ENCODE measurements around the gene PYGO2. TPM values are rescaled to one million over a fixed set of nuclear protein-coding genes. Genes with fewer than 3 reads are reported as not detected.
"Not testable (repeated sequence)": the region's sequence is repeated elsewhere in the genome, so short reads cannot be mapped to it uniquely, and the experiment has no call there.

The PYGO2 gene
- total RNA-seq, 1 donor from 2014 or later, result 30.6 TPM

DNA sequence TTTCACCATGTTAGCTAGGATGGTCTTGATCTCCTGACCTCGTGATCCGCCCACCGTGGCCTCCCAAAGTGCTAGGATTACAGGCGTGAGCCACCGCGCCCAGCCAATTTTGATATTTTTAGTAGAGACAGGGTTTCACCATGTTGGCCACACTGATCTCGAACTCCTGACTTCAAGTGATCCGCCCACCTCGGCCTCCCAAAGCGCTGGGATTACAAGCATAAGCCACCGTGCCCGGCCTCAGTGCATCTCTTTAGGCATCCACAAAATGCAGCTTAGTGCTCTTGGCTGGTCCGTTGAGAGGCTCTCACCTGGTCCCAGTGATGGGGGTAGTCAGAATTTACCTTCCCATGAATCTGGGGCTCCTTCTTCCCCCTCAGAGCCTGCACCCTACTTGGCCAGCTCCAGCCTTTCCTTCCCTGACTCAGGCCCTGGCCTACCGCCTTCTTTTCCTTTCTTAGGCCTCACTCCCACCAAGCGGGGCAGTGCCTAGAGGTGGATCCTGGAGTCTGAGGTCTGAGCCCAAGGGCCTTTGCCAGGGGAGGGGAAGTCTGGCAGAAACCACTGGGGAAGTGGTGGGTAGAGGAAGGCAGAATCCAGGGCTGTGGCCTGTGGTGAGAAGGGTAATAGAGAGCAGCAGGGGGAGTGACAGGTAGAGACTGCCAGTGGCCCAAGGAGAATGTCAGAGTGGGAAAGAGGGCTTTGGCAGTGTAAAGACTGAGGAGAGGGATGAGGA, 35.6 kb upstream of the PYGO2 start:
- H3K9me3 Mint-ChIP-seq, result no peaks in the 10 kb centered on the region
- no peaks in the 10 kb centered on the region for H3K27me3 Mint-ChIP-seq (ENCODE audit: low read depth)
- H3K36me3 Mint-ChIP-seq (ENCODE audit: low read depth), result no peaks in the 10 kb centered on the region
- peaks cover 30% of the 10 kb centered on the region for H3K4me1 Mint-ChIP-seq (ENCODE audit: low read depth)
- H3K27ac Mint-ChIP-seq, result peak overlapping the region; percentile 32
- H3K4me3 Mint-ChIP-seq (ENCODE audit: low read depth), result no peak overlapping the region
- intact Hi-C loops (cut with micrococcal nuclease), result no loop called here
- no peak for DNase-seq (ENCODE audit: low spot score)

DNA sequence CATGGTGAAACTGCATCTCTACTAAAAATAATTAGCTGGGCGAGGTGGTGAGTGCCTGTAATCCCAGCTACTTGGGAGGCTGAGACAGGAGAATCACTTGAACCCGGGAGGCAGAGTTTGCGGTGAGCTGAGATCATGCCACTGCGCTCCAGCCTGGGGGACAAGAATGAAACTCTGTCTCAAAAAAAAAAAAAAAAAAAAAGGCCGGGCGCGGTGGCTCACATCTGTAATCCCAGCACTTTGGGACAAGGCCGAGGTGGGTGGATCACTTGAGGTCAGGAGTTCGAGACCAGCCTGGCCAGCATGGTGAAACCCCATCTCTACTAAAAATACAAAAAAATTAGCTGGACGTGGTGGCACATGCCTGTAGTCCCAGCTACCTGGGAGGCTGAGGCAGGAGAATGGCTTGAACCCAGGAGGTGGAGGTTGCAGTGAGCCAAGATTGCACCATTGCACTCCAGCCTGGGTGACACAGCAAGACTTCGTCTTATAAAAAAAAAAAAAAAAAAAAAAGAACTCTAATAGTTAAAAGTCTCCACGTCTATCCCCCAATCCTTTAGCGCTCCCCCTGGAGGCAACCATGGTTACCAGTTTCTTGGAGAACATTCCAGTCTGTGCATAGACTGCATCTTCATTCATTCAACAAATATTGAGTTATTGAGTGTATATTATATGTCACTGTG, 33.9 kb upstream of the PYGO2 start:
- H3K9me3 Mint-ChIP-seq; intact Hi-C loops (cut with micrococcal nuclease); H3K27ac Mint-ChIP-seq; H3K27me3 Mint-ChIP-seq (ENCODE audit: low read depth); H3K36me3 Mint-ChIP-seq (ENCODE audit: low read depth); DNase-seq (ENCODE audit: low spot score); H3K4me3 Mint-ChIP-seq (ENCODE audit: low read depth): not testable (repeated sequence)
- H3K4me1 Mint-ChIP-seq (ENCODE audit: low read depth), result peaks cover 30% of the 10 kb centered on the region

DNA sequence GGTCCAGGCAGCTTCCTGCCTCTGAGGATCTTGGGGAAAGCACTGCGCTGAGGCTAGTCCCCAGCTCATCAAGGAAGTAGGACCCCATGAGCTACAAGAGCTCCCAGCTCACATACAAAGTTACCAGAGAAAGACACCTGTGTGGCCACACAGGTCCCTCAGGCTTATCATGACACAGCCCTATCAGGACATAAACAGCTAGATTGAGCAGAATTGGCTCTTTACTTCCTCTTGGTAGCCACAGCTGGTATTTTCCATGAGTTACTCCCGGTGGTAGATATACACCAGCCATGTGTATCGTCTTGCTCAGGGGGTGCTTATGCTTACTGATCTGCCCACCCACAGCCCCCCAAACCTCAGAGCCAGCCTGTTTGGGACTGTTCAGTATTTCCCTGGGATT, 33.0 kb upstream of the PYGO2 start:
- Mint-ChIP-seq H3K36me3 (ENCODE audit: low read depth) (peaks cover 7% of the 10 kb centered on the region), H3K27me3 (ENCODE audit: low read depth) (no peaks in the 10 kb centered on the region), H3K4me1 (ENCODE audit: low read depth) (peaks cover 25% of the 10 kb centered on the region), H3K4me3 (ENCODE audit: low read depth) (no peak overlapping the region), H3K9me3 (no peaks in the 10 kb centered on the region), H3K27ac (no peak overlapping the region)
- intact Hi-C loops (cut with micrococcal nuclease), result no loop called here
- no peak for DNase-seq (ENCODE audit: low spot score)

DNA sequence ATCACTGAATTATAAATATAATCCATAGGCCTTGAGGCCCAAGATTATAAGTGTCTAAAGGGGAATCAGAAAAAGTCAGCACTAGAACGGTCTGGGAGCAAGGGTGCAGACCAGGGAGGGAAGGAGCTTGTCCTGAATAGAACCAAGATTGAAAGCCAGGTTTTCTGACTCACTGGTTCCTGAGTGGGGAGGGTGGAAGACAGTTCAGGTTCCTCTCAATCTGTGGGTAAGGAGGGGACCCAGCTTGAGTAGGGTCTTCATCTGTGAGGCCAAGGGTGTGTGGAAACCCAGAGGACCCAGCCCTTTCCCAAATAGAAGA, 32.6 kb upstream of the PYGO2 start:
- no peak overlapping the region for H3K4me3 Mint-ChIP-seq (ENCODE audit: low read depth)
- H3K36me3 Mint-ChIP-seq (ENCODE audit: low read depth), result peaks cover 9% of the 10 kb centered on the region
- peaks cover 25% of the 10 kb centered on the region for H3K4me1 Mint-ChIP-seq (ENCODE audit: low read depth)
- DNase-seq (ENCODE audit: low spot score), result no peak
- no peaks in the 10 kb centered on the region for H3K9me3 Mint-ChIP-seq
- no peak overlapping the region for H3K27ac Mint-ChIP-seq
- H3K27me3 Mint-ChIP-seq (ENCODE audit: low read depth), result no peaks in the 10 kb centered on the region
- intact Hi-C loops (cut with micrococcal nuclease), result no loop called here

DNA sequence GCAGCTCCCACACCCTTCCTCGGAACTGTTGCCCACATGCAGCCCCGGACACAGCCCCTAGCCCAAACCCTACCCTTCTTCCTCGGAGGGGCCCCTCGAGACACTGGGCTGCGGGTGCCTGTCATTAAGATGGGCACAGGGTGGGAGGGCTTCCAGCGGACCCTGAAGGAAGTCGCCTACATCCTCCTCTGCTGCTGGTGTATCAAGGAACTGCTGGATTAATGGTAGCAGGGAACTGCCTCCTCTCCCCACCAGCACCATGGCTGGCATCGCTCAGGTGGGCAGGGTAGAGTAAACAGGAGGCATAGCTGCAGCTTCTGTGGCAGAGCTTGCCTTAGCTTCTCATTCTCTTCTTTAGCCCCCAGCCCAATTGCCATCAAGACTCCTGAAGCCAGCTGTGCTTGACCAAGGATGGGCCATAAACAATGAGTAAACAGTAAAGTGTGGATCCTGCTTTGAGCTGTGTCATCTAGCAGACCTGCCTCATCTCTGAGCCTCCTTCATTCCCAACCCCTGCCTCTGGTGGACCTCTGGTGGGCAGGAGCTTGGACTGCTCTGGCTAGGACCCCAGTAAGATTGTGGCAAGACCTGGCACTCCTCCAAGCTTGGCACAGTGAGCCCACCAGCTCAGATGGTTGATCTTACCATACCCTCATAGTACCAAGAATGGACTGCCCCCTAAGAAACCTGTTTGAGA, 32.1 kb upstream of the PYGO2 start, which contains the start of gene LENEP:
TSS of gene LENEP (plus strand) at position 15 of the 697 bp plus-strand sequence. CDS start at position 37, 22 bp downstream.
- Mint-ChIP-seq H3K27ac (peak within 1 kb of the TSS; percentile 31), H3K27me3 (ENCODE audit: low read depth) (no peaks in the 10 kb centered on the region), H3K36me3 (ENCODE audit: low read depth) (peaks cover 14% of the 10 kb centered on the region), H3K4me3 (ENCODE audit: low read depth) (no peak within 1 kb of the TSS), H3K4me1 (ENCODE audit: low read depth) (peaks cover 26% of the 10 kb centered on the region), H3K9me3 (no peaks in the 10 kb centered on the region)
- DNase-seq (ENCODE audit: low spot score), result no peak
- intact Hi-C loops (cut with micrococcal nuclease), result no loop called here

DNA sequence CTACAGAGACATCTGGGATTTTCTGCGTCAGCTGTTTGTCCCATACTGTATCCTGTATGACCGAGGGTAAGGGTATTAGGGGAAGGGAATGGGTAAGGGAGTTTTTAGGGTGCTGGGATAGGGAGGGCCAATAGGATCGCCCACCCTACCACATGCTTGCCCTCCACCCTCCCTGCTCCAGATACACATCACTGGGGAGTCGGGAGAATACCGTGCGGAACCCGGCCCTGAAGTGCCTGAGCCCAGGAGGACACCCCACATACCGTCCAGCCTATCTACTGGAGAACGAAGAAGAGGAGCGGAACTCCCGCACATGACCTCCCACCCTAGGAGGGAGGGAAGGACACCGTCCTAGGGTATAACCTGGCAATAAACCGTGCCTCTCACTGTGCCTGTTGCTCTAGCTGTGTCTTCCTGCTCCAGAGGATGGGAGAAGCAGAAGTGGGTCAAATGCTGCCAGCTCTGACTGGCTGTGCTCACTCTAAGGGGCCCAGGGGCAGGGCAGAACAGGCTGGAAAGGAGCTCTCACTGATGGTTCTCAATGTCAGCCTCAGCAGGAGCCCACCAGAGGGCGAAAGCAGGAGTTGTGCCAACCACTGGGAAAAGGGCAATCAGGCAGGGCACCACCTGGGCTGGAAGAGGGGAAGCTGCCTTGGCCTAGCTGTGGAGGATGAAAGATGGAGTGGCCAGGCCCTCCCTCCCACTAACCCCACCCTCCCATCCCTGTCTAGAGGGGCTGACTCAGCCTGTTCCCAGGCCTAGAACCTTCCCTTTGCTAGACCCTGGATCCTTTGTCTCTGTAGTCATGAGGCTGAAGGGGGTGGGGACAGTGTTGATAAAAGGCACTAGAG, 31.4 kb upstream of the PYGO2 start:
- no peaks in the 10 kb centered on the region for H3K27me3 Mint-ChIP-seq (ENCODE audit: low read depth)
- intact Hi-C loops (cut with micrococcal nuclease), result no loop called here
- DNase-seq (ENCODE audit: low spot score), result no peak
- H3K4me3 Mint-ChIP-seq (ENCODE audit: low read depth), result no peak overlapping the region
- no peaks in the 10 kb centered on the region for H3K9me3 Mint-ChIP-seq
- peaks cover 22% of the 10 kb centered on the region for H3K36me3 Mint-ChIP-seq (ENCODE audit: low read depth)
- H3K4me1 Mint-ChIP-seq (ENCODE audit: low read depth), result peaks cover 21% of the 10 kb centered on the region
- H3K27ac Mint-ChIP-seq, result no peak overlapping the region

DNA sequence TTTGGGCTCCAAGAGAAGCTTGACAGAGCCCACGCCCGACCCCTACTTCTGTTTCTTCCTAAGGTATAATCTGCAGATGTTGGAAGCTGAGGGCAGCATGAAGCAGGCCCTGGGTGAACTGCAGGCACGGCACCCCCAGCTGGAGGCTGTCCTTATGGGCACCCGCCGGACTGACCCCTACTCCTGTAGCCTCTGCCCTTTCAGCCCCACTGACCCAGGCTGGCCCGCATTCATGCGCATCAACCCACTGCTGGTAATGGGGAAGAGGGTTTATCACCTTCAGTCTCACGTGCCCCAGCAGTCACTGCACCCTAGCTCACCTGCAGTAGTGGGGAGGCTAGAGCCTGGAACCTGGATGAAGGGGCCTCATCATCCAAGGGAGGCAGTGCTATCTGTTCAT, 28.7 kb upstream of the PYGO2 start:
- DNase-seq (ENCODE audit: low spot score), result no peak
- Mint-ChIP-seq H3K4me3 (ENCODE audit: low read depth) (no peak overlapping the region), H3K27me3 (ENCODE audit: low read depth) (no peaks in the 10 kb centered on the region), H3K36me3 (ENCODE audit: low read depth) (peaks cover 28% of the 10 kb centered on the region), H3K9me3 (no peaks in the 10 kb centered on the region), H3K27ac (no peak overlapping the region), H3K4me1 (ENCODE audit: low read depth) (peaks cover 9% of the 10 kb centered on the region)
- intact Hi-C loops (cut with micrococcal nuclease), result no loop called here

DNA sequence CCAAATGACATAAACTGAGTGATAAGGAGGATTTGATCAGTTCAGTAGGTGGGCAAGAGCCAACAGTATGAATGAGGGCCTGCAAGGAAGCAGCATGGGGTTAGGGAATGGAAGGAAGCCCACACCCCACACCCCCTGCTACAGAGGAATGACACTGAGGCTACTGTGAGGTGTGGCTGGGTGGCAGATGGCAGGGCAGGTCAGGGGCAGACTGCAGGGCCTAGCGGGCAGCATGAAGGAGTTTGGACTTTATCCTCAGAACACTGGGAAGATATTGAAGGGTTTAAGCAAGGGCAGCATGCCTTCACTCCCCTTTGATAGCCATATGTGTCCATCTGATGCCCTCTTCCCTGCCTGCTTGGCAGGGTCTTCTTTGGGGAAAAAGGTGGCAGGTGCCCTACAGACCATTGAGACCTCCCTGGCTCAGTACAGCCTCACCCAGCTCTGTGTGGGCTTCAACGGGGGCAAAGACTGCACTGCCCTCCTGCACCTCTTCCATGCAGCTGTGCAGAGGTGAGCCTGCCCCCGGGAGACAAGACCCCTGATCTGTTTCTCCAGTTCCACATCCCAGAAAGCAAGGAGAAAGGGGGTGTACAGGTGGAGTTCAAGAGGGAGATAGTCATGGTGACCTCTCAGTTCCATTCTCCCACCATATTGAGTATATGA, 27.7 kb upstream of the PYGO2 start:
- peaks cover 28% of the 10 kb centered on the region for H3K36me3 Mint-ChIP-seq (ENCODE audit: low read depth)
- intact Hi-C loops (cut with micrococcal nuclease), result no loop called here
- peaks cover 5% of the 10 kb centered on the region for H3K4me1 Mint-ChIP-seq (ENCODE audit: low read depth)
- no peaks in the 10 kb centered on the region for H3K27me3 Mint-ChIP-seq (ENCODE audit: low read depth)
- H3K4me3 Mint-ChIP-seq (ENCODE audit: low read depth), result no peak overlapping the region
- no peak overlapping the region for H3K27ac Mint-ChIP-seq
- no peaks in the 10 kb centered on the region for H3K9me3 Mint-ChIP-seq
- no peak for DNase-seq (ENCODE audit: low spot score)

DNA sequence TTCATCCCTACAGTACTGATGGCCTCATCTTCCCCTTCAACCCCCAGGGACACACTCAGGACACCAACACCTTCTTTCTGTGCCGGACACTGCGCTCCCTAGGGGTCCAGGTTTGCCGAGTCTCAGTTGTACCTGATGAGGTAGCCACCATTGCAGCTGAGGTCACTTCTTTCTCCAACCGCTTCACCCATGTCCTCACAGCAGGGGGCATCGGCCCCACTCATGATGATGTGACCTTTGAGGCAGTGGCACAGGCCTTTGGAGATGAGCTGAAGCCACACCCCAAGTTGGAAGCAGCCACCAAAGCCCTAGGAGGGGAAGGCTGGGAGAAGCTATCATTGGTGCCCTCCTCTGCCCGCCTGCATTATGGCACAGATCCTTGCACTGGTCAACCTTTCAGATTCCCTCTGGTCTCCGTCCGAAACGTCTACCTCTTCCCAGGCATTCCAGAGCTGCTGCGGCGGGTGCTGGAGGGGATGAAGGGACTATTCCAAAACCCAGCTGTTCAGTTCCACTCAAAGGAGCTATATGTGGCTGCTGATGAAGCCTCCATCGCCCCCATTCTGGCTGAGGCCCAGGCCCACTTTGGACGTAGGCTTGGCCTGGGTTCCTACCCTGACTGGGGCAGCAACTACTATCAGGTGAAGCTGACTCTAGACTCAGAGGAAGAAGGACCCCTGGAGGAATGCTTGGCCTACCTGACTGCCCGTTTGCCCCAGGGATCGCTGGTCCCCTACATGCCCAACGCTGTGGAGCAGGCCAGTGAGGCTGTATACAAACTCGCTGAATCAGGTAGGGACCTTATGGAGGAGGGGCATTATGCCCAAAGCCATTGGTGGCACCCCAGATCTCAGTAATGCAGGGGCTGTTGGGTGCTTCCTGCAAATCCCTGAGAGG, 26.7 kb upstream of the PYGO2 start:
- H3K4me1 Mint-ChIP-seq (ENCODE audit: low read depth), result peaks cover 5% of the 10 kb centered on the region
- no peak overlapping the region for H3K27ac Mint-ChIP-seq
- no peaks in the 10 kb centered on the region for H3K27me3 Mint-ChIP-seq (ENCODE audit: low read depth)
- no peaks in the 10 kb centered on the region for H3K9me3 Mint-ChIP-seq
- peaks cover 31% of the 10 kb centered on the region for H3K36me3 Mint-ChIP-seq (ENCODE audit: low read depth)
- intact Hi-C loops (cut with micrococcal nuclease), result no loop called here
- H3K4me3 Mint-ChIP-seq (ENCODE audit: low read depth), result no peak overlapping the region
- no peak for DNase-seq (ENCODE audit: low spot score)

DNA sequence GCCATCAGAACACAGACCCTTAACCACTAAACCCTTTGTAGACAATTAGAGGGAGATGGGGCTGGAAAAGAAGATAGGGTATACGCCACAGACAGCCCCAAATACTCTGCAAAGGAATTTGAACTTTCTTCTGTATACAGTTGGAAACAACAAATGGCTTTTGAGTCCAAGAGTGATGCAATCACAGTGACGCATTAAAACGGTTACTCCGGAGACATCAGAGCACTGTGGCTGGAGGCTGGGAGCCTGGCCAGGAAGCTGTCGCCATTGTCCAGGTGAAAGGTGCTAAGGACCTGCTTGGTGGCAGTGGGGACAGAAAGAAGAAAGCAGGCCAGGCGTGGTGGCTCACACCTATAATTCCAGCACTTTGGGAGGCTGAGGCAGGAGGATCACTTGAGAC, 25.7 kb upstream of the PYGO2 start:
- Mint-ChIP-seq H3K36me3 (ENCODE audit: low read depth) (peaks cover 31% of the 10 kb centered on the region), H3K9me3 (no peaks in the 10 kb centered on the region), H3K4me1 (ENCODE audit: low read depth) (peaks cover 5% of the 10 kb centered on the region), H3K4me3 (ENCODE audit: low read depth) (no peak overlapping the region), H3K27ac (no peak overlapping the region), H3K27me3 (ENCODE audit: low read depth) (no peaks in the 10 kb centered on the region)
- DNase-seq (ENCODE audit: low spot score), result no peak
- intact Hi-C loops (cut with micrococcal nuclease), result no loop called here

DNA sequence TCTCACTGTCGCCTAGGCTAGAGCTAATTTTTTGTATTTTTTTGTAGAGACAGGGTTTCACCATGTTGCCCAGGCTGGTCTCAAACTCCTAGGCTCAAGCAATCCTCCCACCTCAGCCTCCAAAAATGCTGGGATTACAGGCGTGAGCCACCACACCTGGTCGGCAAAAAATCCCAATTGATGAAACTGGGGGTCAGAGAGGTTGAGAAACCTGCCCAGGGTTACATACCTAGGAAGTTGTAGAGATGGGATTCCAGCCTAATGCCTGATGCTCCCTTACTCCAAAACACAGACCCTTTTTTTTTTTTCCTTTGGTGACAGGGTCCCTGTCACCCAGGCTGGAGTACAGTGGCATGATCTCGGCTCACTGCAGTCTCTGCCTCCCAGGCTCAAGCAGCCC, 25.2 kb upstream of the PYGO2 start:
- intact Hi-C loops (cut with micrococcal nuclease); H3K4me1 Mint-ChIP-seq (ENCODE audit: low read depth); H3K27ac Mint-ChIP-seq; H3K9me3 Mint-ChIP-seq; H3K4me3 Mint-ChIP-seq (ENCODE audit: low read depth); H3K27me3 Mint-ChIP-seq (ENCODE audit: low read depth); DNase-seq (ENCODE audit: low spot score): not testable (repeated sequence)
- peaks cover 31% of the 10 kb centered on the region for H3K36me3 Mint-ChIP-seq (ENCODE audit: low read depth)
